Germinal center (tissue), 1 donor: Measurements from ENCODE around the gene CYTIP.

Source experiments
- DNase-seq: peaks from one replicate; pipeline ENCODE4 v3.0.0; 2012; ENCODE audit warnings: mixed read lengths, low spot score

Gene CYTIP

DNA sequence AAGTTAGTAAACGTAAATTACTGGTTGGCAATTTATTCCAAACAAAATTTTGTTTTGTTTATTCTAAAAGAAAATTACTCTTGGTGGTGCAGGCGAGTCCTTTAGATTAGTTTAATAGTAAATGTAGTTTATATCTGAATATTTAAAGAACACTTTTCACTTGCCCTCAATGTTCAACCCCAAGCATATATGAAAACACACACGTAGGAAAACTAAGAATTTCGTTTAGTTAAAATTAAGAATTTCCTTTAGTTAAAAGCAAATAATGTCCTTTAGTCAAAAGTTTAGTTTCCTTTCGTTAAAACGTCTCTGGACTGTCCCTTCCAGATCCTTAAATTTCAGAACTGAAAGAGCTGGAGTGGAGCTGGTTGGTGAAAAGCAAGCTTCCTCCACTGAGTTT is 19.1 kb upstream of the CYTIP start:
- no peak for DNase-seq

- no peak for DNase-seq
Observed at GRCh38 chr2:157460897-157461296, 17.0 kb upstream of the CYTIP start.

- DNase-seq, result no peak
Observed at GRCh38 chr2:157460384-157460837, 16.5 kb upstream of the CYTIP start.

DNA sequence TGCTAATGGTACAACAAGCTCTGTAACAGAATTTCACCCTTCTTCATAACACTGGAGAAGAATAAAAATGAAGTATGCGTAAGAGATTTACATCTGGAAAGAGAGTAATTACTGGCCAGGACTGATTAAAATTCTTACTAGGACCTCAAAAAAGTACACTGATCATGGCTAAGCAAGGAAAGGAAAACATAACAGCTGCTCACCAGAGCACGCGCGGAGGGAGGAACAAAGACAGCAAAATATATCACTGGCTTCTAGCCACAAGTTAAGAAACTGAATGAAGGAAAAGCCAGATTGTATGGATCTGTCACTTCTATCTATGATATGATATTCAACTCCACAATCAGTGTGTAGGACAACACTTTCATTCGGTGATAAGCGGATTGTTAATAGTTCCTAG is 15.6 kb upstream of the CYTIP start:
- no peak for DNase-seq

- no peak for DNase-seq
Observed at GRCh38 chr2:157447741-157448140, 3.9 kb upstream of the CYTIP start.

- DNase-seq, result no peak
Observed at GRCh38 chr2:157447031-157447430, 3.1 kb upstream of the CYTIP start.

DNA sequence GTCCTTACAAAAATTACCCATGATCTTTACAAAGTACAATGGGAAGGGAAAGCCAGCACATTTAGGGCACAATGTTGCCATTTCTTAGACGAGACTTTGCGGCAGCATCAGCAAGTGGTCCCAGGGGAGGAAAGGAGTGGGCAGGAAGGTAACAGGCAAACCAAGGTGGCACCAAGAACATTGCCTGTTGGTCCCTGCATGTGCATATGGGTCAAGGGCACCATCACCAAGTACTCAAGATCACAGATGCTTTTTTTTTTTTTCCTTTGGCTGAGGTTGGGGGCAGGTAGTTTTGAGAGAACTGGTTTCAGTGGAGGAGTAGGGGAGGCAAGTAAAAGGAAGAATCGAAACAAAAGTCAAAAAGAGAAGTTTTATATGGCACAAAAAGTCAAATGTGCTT is 752 bp upstream of the CYTIP start:
- DNase-seq, result no peak

- DNase-seq, result no peak
Observed at GRCh38 chr2:157443090-157443489, 799 bp downstream of the CYTIP start.

DNA sequence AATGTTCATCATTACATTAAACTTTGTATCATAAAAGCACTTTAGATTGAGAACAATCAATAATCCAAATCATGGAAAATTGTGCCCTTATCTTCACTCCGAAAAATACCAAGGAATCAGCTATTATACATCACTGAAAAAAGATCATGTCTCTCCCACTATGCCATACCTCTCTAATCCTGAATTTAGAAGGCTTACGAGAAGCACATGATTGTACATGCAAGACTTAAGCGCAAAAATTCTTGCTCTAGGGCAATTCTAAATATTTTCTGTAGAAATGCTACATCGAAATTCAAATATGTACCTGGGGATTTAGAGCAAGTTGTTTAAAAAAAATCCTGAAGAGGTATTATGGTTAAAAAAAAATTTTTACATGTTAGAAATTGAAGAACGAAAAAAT is 1.3 kb downstream of the CYTIP start:
- DNase-seq, result no peak

DNA sequence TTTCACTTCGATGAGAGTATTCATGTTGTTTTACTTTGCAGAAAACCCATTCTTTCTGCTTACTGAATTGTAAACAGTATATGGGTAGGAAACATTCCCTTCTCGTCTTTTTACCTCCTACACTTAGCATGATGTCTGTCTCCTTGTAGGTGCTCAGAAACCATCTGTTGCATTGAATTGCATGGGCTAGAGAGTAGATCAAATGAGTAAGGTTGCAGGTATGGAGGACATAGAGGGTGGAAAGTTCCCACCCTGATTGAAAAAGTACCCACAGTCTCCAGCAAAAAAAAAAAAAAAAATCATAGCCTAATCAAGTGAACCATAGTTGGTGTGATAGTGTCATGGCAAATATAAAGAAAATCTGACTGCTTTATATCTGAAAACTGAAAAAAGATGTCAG is 1.7 kb downstream of the CYTIP start:
- DNase-seq, result no peak

GRCh38 chr2:157441072-157441454 is 2.8 kb downstream of the CYTIP start:
- peak; percentile 36 for DNase-seq

GRCh38 chr2:157440404-157441071 is 3.4 kb downstream of the CYTIP start:
- no peak for DNase-seq

DNA sequence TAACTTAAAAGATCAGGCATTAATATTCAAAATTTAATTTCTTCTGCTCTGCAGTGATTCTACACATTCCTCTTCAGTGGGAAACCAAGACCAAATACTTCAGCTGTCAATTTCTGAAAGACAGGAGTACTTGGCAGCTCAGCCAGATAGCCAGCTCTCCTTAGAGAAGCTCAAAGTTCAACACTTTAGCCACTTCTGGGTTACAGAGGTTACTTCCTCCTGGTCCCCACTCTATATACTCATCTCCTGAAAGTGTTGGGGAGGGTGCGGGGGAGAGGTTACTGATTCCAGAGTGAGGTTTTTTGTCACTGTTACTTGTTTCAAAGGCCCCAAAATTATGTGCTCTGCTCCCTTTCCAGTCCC is 4.1 kb downstream of the CYTIP start:
- no peak for DNase-seq

- DNase-seq, result no peak
Observed at GRCh38 chr2:157438863-157439823, 4.7 kb downstream of the CYTIP start.

DNA sequence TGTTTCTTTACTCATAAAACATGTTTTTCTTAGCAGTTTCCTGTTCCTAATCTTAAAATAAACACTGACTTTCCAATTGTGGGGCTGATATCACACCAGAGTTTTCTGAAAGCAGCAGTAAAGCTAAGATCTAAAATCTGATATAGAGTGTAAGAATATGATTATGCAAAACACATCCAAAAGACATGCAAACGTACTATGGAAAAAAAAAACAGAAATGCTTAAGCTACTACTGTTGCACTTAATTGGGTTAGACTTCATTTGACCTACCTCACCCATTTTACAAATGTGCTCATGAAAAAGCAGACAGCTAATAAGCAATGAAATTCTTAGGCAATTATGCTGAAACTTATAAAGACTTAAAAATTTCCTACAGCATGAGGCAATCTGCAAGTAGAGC is 10.5 kb downstream of the CYTIP start:
- DNase-seq, result no peak

DNA sequence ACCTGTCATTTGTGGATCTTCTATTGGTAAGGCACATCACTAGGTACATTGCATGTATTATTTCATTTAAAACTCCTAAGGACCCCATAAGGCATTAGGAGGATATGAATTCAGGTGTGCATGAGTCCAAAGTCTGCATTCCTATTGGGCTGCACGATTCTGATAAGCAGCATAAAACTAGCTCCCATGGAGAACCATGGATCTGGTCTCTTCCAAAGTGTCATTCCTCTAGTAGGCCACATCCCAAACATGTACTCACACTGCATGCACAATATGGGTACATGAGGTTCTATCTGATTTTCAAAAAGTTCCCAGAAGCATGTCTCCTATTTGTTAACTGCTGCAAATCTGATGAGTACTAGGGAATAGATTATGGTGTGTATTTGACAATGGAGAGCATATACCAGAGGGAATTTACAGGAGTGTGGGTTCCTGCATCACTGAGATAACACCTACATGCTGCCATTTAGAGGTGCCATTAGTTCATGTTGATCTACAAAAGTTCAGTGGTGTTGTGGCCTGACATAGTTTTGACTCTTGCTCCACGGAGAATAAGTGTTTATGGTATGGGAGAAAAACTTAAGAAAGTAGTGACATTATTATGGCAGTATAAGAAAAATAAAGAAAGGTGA is 11.3 kb downstream of the CYTIP start:
- DNase-seq, result no peak

GRCh38 chr2:157431176-157431575 is 12.7 kb downstream of the CYTIP start:
- DNase-seq, result no peak

DNA sequence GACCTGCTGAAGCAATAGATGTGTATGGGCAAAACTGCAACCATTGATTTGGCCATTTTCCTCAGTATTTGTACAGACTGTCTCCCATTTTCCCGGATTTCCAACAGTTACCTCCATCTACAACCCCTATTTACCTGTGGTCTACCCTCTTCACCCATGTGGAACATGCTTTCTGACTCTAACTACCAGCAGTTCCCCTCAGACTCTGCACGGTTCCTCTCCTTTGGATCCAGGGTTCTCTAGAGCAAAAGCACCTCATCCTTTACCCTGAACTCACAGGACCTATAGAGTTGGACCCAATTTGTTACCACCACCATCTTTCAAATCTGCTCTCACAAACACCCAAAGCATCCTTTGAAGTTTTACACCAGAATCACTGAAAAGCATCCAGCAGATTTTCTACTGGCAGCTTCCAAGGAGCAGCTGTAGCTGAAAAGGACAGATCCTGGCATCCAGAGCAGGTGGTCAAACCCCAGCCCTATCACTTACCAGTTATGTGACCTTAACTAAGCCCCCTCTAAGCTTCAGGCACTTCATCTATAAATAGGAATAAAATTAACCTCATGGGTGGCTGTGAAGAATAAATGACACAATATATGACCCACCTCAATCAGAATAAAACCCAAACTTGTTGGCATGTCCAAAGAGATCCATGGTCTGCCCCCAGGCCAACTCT is 15.3 kb downstream of the CYTIP start:
- DNase-seq, result no peak

DNA sequence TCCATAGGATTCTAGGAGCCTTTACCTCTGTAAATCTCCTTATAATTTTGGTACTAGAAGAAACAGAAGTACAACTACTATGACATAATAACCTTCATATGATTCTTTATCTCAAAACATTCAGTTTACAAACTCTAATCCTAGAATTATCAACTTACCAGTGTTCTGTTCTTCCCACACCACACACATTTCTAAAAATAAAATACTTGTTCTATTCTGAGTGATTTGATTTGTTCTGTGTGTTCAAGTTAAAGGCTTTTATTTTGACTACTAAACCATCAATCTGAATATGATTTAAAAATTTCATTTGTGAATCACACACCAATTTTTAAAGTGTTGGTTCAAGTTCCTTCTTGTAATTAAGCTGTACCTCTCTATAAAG is 16.0 kb downstream of the CYTIP start:
- DNase-seq, result no peak

- no peak for DNase-seq
Observed at GRCh38 chr2:157427003-157427921, 16.6 kb downstream of the CYTIP start.

DNA sequence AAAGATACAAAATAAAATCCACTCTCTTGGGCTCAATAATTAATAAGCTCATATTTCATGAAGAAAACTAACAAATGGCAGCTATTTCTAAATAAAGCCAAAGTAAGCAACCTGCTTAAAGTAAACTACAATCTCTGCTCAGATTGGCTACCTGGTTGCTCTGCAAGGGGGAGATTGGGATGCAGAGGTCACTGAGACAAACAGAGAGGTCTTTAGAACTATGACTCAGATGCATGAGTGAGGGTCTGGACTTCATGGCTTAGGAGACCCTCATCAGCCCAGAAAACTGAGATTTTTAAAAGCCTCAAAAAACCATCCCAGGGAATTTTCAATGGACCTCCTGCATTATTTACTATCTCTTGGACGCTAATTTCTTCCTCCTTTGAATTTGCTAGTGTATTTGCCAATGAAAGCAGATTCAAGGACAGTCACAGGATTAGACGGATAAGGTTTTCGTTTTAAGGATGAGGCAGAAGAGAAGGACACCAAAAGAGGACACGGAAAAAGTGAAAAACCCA is 17.4 kb downstream of the CYTIP start:
- DNase-seq, result no peak
